HUES48 (cell line): Measurements from ENCODE around the gene MT1A.

Source experiments
- H3K27ac ChIP-seq: one replicate; pipeline ENCODE4 v1.7.0; 2013; ENCODE audit warnings: low read depth, low read length, inconsistent platforms
- H3K27me3 ChIP-seq: 2 replicates; pipeline ENCODE4 v1.6.1; 2013; ENCODE audit warnings: mild to moderate bottlenecking, low read length; ENCODE audit not compliant: control insufficient read depth, insufficient read depth
- H3K36me3 ChIP-seq: 2 replicates; pipeline ENCODE4 v1.6.1; 2013; ENCODE audit warnings: low read length; ENCODE audit not compliant: control insufficient read depth, insufficient read depth
- H3K4me1 ChIP-seq: 2 replicates; pipeline ENCODE4 v1.6.1; 2013; ENCODE audit warnings: mild to moderate bottlenecking, low read length; ENCODE audit not compliant: control insufficient read depth, insufficient read depth
- H3K4me3 ChIP-seq: 2 replicates; pipeline ENCODE4 v1.5.1; 2013; ENCODE audit warnings: mild to moderate bottlenecking, low read depth, low read length
- H3K9ac ChIP-seq: 2 replicates; pipeline ENCODE4 v1.6.1; 2013; ENCODE audit warnings: mild to moderate bottlenecking, low read depth, low read length, moderate library complexity
- H3K9me3 ChIP-seq: 2 replicates; pipeline ENCODE4 v1.6.1; 2013; ENCODE audit warnings: low read length; ENCODE audit not compliant: control insufficient read depth, insufficient read depth

The MT1A gene

DNA sequence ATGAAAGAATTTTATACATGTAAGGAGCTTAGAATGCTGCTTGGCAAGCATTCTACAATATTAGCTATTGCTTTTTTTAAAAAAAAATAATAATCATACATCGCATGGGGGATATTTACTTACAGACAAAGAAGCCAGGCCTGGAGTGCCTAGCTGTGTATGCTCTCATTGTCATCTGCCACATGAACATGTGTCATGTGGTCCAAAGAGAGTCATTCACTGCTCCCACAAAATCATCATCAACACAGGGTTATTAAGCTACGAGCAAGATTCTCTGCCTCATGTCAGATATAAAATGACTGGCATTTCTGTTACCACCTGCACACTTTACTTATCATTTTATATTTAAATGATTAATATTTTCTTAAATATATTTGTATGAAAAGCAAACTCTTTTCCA is 14.8 kb upstream of the MT1A start:
- H3K36me3 ChIP-seq: no peaks in the 10 kb centered on the region
- H3K27ac ChIP-seq: no peak overlapping the region
- no peak overlapping the region for H3K9ac ChIP-seq
- no peak overlapping the region for H3K4me3 ChIP-seq
- no peaks in the 10 kb centered on the region for H3K9me3 ChIP-seq
- H3K27me3 ChIP-seq: peaks cover 93% of the 10 kb centered on the region
- peaks cover 23% of the 10 kb centered on the region for H3K4me1 ChIP-seq

- H3K4me3 ChIP-seq: peak within 1 kb of the TSS; percentile 57
- H3K27ac ChIP-seq: no peak within 1 kb of the TSS
- no peaks in the 10 kb centered on the region for H3K9me3 ChIP-seq
- H3K27me3 ChIP-seq: peaks cover 93% of the 10 kb centered on the region
- H3K4me1 ChIP-seq: peaks cover 23% of the 10 kb centered on the region
- H3K9ac ChIP-seq: no peak within 1 kb of the TSS
- H3K36me3 ChIP-seq: no peaks in the 10 kb centered on the region
Observed at GRCh38 chr16:56625140-56625942, 13.1 kb upstream of the MT1A start, which contains the start of gene MT1E. Gene MT1E (plus strand): TSS chr16:56625781. CDS start chr16:56625852, 71 bp downstream.

DNA sequence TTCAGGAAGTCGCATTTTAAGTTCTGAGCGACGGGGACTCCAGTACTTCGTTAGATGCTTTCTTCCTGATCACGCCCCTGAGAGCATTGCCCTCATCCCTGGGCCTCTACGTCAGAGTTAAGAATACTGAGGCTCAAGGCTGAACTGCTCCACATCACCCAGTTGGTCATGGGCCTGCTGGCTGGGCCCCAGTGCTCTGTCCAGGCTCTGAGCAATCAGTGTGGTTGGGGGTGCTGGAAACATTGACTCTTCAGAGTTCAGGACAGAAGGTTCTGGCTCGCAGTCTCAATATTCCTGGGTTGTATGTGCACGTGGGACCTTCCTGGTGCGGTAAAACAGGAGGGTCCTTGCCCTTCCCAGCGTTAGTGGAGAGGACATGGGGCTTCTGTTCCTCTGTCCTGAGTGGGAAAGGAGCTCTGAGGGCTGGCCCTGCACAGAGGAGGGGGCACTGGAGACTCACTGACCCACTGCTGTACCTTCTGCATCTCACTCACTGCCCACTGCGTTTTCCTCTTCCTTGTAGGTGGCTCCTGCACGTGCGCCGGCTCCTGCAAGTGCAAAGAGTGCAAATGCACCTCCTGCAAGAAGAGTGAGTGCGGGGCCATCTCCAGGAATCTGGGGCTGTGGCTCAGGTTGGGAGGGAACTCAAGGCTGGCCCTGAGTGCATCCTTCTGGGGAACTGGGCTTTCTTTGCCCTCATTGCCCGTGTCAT is 12.4 kb upstream of the MT1A start:
- H3K9ac ChIP-seq: no peak overlapping the region
- peak overlapping the region; percentile 57 for H3K4me3 ChIP-seq
- H3K27me3 ChIP-seq: peaks cover 93% of the 10 kb centered on the region
- peaks cover 22% of the 10 kb centered on the region for H3K4me1 ChIP-seq
- no peak overlapping the region for H3K27ac ChIP-seq
- H3K9me3 ChIP-seq: no peaks in the 10 kb centered on the region
- no peaks in the 10 kb centered on the region for H3K36me3 ChIP-seq

- no peaks in the 10 kb centered on the region for H3K36me3 ChIP-seq
- H3K27me3 ChIP-seq: peaks cover 93% of the 10 kb centered on the region
- no peaks in the 10 kb centered on the region for H3K9me3 ChIP-seq
- H3K9ac ChIP-seq: no peak overlapping the region
- H3K27ac ChIP-seq: no peak overlapping the region
- H3K4me1 ChIP-seq: peaks cover 17% of the 10 kb centered on the region
- H3K4me3 ChIP-seq: no peak overlapping the region
Observed at GRCh38 chr16:56626685-56627084, 11.8 kb upstream of the MT1A start.

DNA sequence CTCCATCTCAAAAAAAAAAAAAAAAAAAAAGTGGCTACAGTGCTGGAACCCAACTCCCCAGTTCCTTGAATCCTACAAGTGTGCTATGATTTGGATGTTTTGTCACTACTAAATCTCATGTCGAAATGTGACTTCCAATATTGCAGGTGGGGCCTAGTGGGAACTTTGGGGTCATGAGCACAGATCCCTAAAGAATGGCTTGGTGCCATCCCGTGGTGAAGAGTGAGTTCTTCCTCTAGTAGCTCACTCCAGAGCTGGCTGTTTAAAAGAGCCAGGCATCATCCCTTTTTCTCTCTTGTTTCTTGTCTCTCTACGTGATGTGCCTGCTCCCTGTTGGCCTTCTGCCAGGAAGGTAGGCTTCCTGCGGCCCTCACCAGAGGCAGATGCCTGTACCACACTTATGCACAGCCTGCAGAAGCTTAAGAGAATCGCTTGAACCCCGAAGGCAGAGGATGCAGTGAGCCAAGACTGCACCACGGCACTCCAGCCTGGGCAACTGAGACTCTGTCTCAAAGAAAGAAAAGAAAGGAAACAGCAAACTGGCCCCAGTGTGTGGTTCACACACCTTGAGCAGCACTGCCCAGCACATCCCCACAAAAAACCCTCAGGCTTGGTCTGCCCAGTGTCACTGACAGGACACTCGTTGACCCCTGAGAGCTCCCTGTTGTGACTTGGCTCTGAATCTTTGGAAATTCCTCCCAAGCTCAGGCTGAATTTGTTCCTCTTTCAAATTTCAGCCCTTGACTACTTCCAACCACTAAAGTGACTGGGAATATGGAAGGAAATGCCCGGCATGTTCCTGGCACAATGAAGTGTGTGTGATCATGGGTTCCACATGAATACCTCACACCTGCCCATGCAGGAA is 9.7 kb upstream of the MT1A start:
- Histone ChIP-seq H3K27ac (no peak overlapping the region), H3K9me3 (no peaks in the 10 kb centered on the region), H3K9ac (no peak overlapping the region), H3K4me3 (no peak overlapping the region), H3K36me3 (no peaks in the 10 kb centered on the region), H3K27me3 (peaks cover 97% of the 10 kb centered on the region), H3K4me1 (peaks cover 9% of the 10 kb centered on the region; the same call in 1 of the 2 replicates)

- peaks cover 9% of the 10 kb centered on the region; the same call in 1 of the 2 replicates for H3K4me1 ChIP-seq
- H3K9me3 ChIP-seq: no peaks in the 10 kb centered on the region
- no peak overlapping the region for H3K27ac ChIP-seq
- no peak overlapping the region for H3K9ac ChIP-seq
- H3K4me3 ChIP-seq: no peak overlapping the region
- peaks cover 97% of the 10 kb centered on the region for H3K27me3 ChIP-seq
- H3K36me3 ChIP-seq: no peaks in the 10 kb centered on the region
Observed at GRCh38 chr16:56629531-56629930, 8.9 kb upstream of the MT1A start.

- no peaks in the 10 kb centered on the region for H3K9me3 ChIP-seq
- no peak overlapping the region for H3K9ac ChIP-seq
- H3K4me3 ChIP-seq: no peak overlapping the region
- H3K4me1 ChIP-seq: peaks cover 12% of the 10 kb centered on the region; the same call in 1 of the 2 replicates
- H3K27me3 ChIP-seq: peaks cover 97% of the 10 kb centered on the region
- no peak overlapping the region for H3K27ac ChIP-seq
- H3K36me3 ChIP-seq: no peaks in the 10 kb centered on the region
Observed at GRCh38 chr16:56630134-56630533, 8.3 kb upstream of the MT1A start.

DNA sequence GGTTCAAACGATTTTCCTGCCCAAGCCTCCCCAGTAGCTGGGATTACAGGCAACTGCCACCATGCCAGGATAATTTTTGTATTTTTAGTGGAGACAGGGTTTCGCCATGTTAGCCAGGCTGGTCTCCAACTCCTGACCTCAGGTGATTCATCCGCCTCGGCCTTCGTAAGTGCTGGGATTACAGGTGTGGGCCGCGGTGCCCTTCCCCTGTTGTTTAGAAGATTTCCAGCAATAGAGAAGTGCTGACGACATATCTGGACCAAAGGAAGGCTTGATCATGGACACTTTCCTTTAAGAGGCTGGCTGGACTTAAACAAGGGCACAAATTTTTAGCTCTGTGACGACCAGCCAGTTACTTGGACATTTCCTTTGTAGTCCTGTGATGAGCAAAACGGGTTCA is 7.3 kb upstream of the MT1A start:
- Histone ChIP-seq H3K4me1 (peaks cover 6% of the 10 kb centered on the region; the same call in 1 of the 2 replicates), H3K9me3 (no peaks in the 10 kb centered on the region), H3K9ac (no peak overlapping the region), H3K27me3 (peaks cover 97% of the 10 kb centered on the region), H3K36me3 (no peaks in the 10 kb centered on the region), H3K27ac (no peak overlapping the region), H3K4me3 (no peak overlapping the region)

- no peaks in the 10 kb centered on the region for H3K9me3 ChIP-seq
- H3K27me3 ChIP-seq: peaks cover 97% of the 10 kb centered on the region
- H3K27ac ChIP-seq: no peak overlapping the region
- H3K9ac ChIP-seq: no peak overlapping the region
- no peaks in the 10 kb centered on the region for H3K36me3 ChIP-seq
- 0 out of 2 replicates have a peak, but pooled peaks cover 5% of the 10 kb centered on the region for H3K4me1 ChIP-seq
- peak overlapping the region; percentile 31; the same call in 1 of the 2 replicates for H3K4me3 ChIP-seq
Observed at GRCh38 chr16:56631832-56632155, 6.7 kb upstream of the MT1A start.

DNA sequence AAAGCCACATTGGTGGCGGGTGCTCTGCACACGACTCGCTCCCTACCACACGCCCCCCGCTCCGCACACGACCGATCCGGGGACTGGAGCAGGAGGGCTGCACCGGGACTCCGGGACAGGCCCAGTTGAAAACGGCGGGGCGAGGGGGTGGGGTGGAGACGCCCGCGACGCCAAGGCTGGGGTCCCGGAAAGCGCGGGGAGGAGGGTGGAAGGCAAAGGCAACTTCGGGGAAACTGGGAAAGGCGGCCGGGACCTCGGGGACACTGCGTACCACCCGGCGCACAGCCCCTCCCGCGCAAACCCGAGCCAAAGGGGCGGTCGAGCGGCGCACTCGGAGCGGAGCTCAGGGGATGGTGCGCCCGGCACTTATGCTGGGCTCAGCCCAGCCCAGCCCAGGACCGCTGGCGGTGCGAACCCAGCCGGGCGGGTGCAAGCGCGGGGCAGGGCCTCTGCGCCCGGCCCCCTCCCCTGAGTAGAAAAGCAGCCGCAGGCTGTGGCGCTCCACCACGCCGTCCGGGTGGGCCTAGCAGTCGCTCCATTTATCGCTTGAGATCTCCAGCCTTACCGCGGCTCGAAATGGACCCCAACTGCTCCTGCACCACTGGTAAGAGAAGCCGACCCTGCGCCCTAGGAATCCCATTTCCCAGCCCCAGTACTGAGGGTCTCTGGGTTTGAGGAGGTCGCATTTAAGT is 6.2 kb upstream of the MT1A start, which contains the start of gene MT1M:
TSS of gene MT1M (plus strand) at position 504 of the 692 bp plus-strand sequence. CDS start at position 577, 73 bp downstream.
- peak within 1 kb of the TSS; percentile 31; the same call in 1 of the 2 replicates for H3K4me3 ChIP-seq
- H3K27ac ChIP-seq: no peak within 1 kb of the TSS
- no peak within 1 kb of the TSS for H3K9ac ChIP-seq
- no peaks in the 10 kb centered on the region for H3K9me3 ChIP-seq
- H3K4me1 ChIP-seq: 0 out of 2 replicates have a peak, but pooled peaks cover 3% of the 10 kb centered on the region
- H3K27me3 ChIP-seq: peaks cover 97% of the 10 kb centered on the region
- no peaks in the 10 kb centered on the region for H3K36me3 ChIP-seq
